IPS-18a (cell line): ENCODE results near the gene VWA2.

Source experiments
- H3K27ac ChIP-seq: one replicate; pipeline ENCODE4 v1.5.1; 2013; ENCODE audit warnings: low read length
- H3K27me3 ChIP-seq: one replicate; pipeline ENCODE4 v1.6.1; 2013; ENCODE audit warnings: mild to moderate bottlenecking, low read length; ENCODE audit not compliant: control insufficient read depth, insufficient read depth
- H3K36me3 ChIP-seq: one replicate; pipeline ENCODE4 v1.6.1; 2013; ENCODE audit warnings: low read depth, low read length; ENCODE audit not compliant: control insufficient read depth
- H3K4me1 ChIP-seq: one replicate; pipeline ENCODE4 v1.6.1; 2013; ENCODE audit warnings: low read depth, low read length; ENCODE audit not compliant: control insufficient read depth
- H3K4me3 ChIP-seq: one replicate; pipeline ENCODE4 v1.5.1; 2013; ENCODE audit warnings: low read length
- H3K9ac ChIP-seq: one replicate; pipeline ENCODE4 v1.6.1; 2013; ENCODE audit warnings: mild to moderate bottlenecking, low read length, moderate library complexity
- H3K9me3 ChIP-seq: one replicate; pipeline ENCODE4 v1.6.1; 2013; ENCODE audit warnings: low read depth, low read length; ENCODE audit not compliant: control insufficient read depth

Gene VWA2

DNA sequence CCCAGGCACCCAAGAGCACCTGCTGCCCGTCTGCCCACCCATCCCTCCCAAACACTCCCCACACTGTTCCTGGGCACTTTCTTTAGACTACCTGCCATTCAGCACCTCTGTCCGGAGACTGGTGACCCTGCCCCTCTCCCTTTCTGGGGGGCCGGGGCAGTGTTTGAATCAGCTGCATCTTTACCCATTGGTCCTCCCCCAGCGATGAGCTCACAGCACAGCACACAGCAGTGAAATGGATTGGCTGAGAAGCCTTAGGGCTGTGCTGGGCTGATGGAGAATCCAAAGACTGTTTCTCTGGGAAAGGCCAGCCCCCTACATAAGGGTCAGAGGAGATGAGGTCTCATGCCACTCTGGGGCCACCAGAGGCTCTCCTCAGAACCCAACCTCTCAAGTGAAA, 40.2 kb downstream of the VWA2 start:
- Histone ChIP-seq H3K36me3 (no peaks in the 10 kb centered on the region), H3K9me3 (no peaks in the 10 kb centered on the region)

GRCh38 chr10:114279901-114280644, 41.0 kb downstream of the VWA2 start:
- no peaks in the 10 kb centered on the region for H3K4me1 ChIP-seq
- H3K27ac ChIP-seq, result no peak overlapping the region
- no peaks in the 10 kb centered on the region for H3K9me3 ChIP-seq

More for the DNA sequence above, 40.2 kb downstream of the VWA2 start:
- no peaks in the 10 kb centered on the region for H3K4me1 ChIP-seq
- no peaks in the 10 kb centered on the region for H3K27me3 ChIP-seq
- H3K9ac ChIP-seq, result no peak overlapping the region
- no peak overlapping the region for H3K4me3 ChIP-seq
- no peak overlapping the region for H3K27ac ChIP-seq

GRCh38 chr10:114281006-114281405, 42.0 kb downstream of the VWA2 start:
- no peak overlapping the region for H3K27ac ChIP-seq
- no peaks in the 10 kb centered on the region for H3K27me3 ChIP-seq
- no peak overlapping the region for H3K9ac ChIP-seq
- H3K4me1 ChIP-seq, result no peaks in the 10 kb centered on the region
- no peak overlapping the region for H3K4me3 ChIP-seq
- H3K9me3 ChIP-seq, result no peaks in the 10 kb centered on the region
- no peaks in the 10 kb centered on the region for H3K36me3 ChIP-seq

More at GRCh38 chr10:114279901-114280644, 41.0 kb downstream of the VWA2 start:
- H3K36me3 ChIP-seq, result no peaks in the 10 kb centered on the region
- no peak overlapping the region for H3K9ac ChIP-seq
- H3K27me3 ChIP-seq, result no peaks in the 10 kb centered on the region
- no peak overlapping the region for H3K4me3 ChIP-seq

DNA sequence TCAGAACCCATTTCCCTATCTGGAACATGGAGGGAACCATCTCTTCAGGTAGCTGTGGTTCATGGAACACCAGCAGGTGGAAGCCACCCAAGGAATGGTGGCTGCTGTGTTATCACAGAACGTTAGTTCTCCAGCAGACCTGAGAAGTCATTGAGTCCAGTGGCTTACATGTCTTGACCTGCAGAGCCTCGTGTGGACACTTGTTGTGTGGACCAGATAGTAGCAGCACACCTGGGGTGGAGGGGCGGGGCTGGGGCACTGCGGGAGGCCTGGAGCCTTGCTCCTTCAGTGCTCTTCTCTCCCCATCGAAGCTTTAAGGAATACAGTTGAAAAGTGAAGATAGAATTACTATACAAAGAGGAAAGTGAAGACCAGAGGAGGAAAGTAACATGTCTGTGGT, 42.4 kb downstream of the VWA2 start:
- Histone ChIP-seq H3K27me3 (no peaks in the 10 kb centered on the region), H3K9ac (no peak overlapping the region), H3K4me3 (no peak overlapping the region), H3K27ac (no peak overlapping the region), H3K4me1 (no peaks in the 10 kb centered on the region), H3K9me3 (no peaks in the 10 kb centered on the region), H3K36me3 (no peaks in the 10 kb centered on the region)

DNA sequence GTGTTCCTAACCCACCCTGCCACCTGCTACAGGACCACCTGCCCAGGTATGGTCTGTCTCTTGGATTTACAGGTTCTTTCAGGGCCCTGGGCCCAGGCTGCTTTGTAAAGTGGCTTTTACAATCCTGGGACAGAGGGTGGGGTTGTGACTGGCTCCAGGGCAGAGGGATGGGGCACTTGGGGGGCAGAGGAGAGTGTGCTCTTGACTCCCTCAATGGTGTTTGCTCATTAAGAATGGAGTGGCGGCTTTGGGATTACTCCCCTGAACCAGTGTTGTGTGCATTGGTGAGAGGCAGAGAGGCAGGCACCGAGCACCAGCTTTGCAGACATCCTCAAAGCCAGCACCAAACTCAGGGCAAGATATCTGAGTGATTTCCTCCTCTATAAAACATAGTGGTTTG, 43.5 kb downstream of the VWA2 start:
- H3K4me3 ChIP-seq, result no peak overlapping the region
- no peaks in the 10 kb centered on the region for H3K27me3 ChIP-seq
- H3K9me3 ChIP-seq, result no peaks in the 10 kb centered on the region
- no peak overlapping the region for H3K9ac ChIP-seq
- H3K36me3 ChIP-seq, result no peaks in the 10 kb centered on the region
- no peak overlapping the region for H3K27ac ChIP-seq
- H3K4me1 ChIP-seq, result no peaks in the 10 kb centered on the region

DNA sequence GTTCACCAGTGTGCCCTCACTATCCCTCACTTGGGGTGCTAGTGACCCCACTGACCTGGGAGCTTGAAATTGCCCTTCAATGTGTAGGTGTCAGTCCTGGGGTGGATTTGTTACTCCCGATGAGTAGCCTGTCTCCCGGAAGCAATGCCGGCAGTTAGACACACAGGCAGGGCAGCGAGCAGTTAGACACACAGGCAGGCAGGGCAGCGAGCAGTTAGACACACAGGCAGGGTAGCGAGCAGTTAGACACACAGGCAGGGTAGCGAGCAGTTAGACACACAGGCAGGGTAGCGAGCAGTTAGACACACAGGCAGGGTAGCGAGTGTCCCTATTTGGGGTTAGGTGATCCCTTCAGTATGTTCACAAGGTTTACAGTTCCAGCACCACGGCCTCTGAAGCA, 44.0 kb downstream of the VWA2 start:
- Histone ChIP-seq H3K9ac (no peak overlapping the region), H3K4me1 (no peaks in the 10 kb centered on the region), H3K9me3 (no peaks in the 10 kb centered on the region), H3K27me3 (no peaks in the 10 kb centered on the region), H3K4me3 (no peak overlapping the region), H3K27ac (no peak overlapping the region), H3K36me3 (no peaks in the 10 kb centered on the region)

DNA sequence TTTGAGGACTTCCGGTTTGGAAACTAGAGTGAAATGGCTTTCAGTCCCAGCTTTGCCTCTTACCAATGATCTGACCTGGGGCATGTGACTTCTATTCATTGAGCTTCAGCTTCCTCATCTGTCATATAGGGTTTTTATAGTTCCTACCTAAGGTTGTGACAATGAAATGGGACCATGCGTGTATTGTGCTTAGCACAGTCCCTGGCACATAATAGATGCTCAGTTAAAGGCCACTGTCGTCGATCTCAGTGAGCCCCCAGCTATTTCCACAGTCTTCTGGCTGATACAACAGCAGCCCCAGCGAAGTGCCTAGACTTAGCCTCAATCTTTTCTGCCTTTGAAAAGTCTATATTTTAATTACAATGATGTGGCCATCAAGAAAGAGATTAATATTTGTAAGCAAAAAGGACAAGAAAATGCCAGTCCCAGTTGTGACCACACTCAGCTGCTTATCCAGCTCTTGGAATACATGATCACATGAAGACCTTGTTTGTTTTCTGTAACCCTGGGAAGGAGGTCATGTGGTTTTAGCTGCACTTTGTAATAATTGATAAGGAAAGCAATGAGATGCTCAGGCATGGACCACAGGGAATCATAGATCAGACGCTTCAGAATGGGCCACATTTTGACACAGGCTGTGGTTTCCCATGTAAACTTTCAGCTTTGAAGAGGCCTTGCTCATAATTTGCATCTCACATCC, 44.6 kb downstream of the VWA2 start:
- Histone ChIP-seq H3K9ac (no peak overlapping the region), H3K4me1 (no peaks in the 10 kb centered on the region), H3K9me3 (no peaks in the 10 kb centered on the region), H3K36me3 (no peaks in the 10 kb centered on the region), H3K27me3 (no peaks in the 10 kb centered on the region), H3K4me3 (no peak overlapping the region), H3K27ac (no peak overlapping the region)

DNA sequence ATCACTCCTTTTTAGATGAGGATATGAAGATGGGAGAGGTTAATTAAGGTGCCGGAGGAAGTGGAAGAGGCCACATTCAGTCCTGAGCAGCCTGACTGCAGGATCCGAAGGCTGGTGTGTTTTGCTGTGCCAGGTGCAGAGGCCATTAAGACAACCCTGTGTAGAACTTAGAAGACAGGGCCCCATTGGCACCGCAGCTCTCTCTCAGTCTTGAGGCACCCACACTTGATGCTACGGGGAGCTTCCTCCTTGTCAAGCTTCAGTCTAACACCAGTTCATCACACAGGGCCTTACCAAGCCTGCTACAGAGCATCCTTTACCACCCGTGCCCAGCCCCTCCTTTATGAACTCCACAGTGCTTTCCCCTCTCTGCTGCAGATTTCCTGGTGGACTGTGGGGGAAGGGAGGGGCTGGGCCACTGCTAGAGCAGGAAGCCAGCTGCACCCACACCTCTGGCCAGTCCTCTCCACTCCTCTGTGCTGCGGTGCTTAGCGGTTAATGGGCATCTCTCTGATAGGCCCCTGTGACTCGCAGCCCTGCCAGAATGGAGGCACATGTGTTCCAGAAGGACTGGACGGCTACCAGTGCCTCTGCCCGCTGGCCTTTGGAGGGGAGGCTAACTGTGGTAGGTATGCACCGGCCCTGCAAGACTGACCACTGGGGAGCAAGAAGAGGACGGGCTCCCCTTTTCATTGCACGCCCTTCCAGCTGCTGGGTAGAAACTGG, 45.5 kb downstream of the VWA2 start:
- no peaks in the 10 kb centered on the region for H3K36me3 ChIP-seq
- H3K27me3 ChIP-seq, result no peaks in the 10 kb centered on the region
- no peak overlapping the region for H3K4me3 ChIP-seq
- no peak overlapping the region for H3K9ac ChIP-seq
- H3K27ac ChIP-seq, result no peak overlapping the region
- no peaks in the 10 kb centered on the region for H3K4me1 ChIP-seq
- no peaks in the 10 kb centered on the region for H3K9me3 ChIP-seq

GRCh38 chr10:114285961-114286441, 46.9 kb downstream of the VWA2 start:
- H3K4me1 ChIP-seq, result no peaks in the 10 kb centered on the region
- H3K36me3 ChIP-seq, result no peaks in the 10 kb centered on the region
- H3K27me3 ChIP-seq, result no peaks in the 10 kb centered on the region
- H3K9ac ChIP-seq, result no peak overlapping the region
- no peak overlapping the region for H3K27ac ChIP-seq
- no peaks in the 10 kb centered on the region for H3K9me3 ChIP-seq
- no peak overlapping the region for H3K4me3 ChIP-seq

GRCh38 chr10:114286921-114287320, 47.9 kb downstream of the VWA2 start:
- H3K4me3 ChIP-seq, result no peak overlapping the region
- H3K36me3 ChIP-seq, result no peaks in the 10 kb centered on the region
- no peaks in the 10 kb centered on the region for H3K9me3 ChIP-seq
- H3K4me1 ChIP-seq, result no peaks in the 10 kb centered on the region
- no peaks in the 10 kb centered on the region for H3K27me3 ChIP-seq
- no peak overlapping the region for H3K27ac ChIP-seq
- H3K9ac ChIP-seq, result no peak overlapping the region

DNA sequence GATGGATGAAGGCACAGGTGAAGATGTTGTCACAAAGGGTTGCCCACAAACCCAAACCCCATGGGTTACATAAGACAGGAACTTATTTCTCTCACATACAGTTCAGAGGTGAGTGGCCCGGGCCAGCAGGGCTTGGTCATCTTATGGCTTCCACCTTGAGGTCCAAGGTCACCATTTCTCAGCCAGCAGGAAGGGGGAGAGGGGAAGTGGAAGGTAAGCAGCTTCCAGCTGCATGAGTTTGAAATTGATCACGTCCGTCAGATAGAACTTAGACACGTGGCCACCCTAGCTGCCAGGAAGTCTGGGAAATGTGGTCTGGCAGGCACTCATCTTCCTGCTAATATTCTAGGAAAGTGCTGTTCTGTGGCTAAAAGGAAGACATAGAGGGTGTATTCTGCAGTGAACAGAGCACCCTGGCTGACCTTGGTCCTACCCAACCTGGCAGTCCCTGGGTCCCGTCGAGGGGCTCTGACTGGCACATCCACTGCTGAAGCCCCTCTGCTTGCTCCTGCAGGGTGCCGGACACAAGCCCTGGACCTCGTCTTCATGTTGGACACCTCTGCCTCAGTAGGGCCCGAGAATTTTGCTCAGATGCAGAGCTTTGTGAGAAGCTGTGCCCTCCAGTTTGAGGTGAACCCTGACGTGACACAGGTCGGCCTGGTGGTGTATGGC, 49.5 kb downstream of the VWA2 start:
- no peak overlapping the region for H3K4me3 ChIP-seq
- no peaks in the 10 kb centered on the region for H3K9me3 ChIP-seq
- no peaks in the 10 kb centered on the region for H3K4me1 ChIP-seq
- no peak overlapping the region for H3K9ac ChIP-seq
- no peaks in the 10 kb centered on the region for H3K27me3 ChIP-seq
- no peaks in the 10 kb centered on the region for H3K36me3 ChIP-seq
- H3K27ac ChIP-seq, result no peak overlapping the region
